ENCODE data around the gene PAFAH1B2.

The PAFAH1B2 gene

DNA sequence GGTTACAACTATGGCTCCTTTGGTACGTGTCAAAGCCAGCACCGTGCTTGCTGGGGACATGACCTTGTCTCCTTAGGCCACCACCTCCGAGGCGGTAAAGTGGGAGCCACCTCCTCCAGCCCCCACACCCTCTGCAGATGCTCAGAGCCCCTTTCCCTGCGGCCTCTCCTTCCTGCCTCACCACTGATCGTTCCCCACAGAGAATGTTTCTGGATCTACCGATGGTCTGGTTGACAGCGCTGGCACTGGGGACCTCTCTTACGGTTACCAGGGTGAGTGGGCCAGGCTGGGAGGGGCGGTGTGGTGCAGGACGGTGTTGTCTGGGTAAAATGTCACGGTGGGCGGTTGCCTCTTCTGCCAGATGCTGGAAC is 43.3 kb downstream of the PAFAH1B2 start:
- DNase-seq, result no peak

DNA sequence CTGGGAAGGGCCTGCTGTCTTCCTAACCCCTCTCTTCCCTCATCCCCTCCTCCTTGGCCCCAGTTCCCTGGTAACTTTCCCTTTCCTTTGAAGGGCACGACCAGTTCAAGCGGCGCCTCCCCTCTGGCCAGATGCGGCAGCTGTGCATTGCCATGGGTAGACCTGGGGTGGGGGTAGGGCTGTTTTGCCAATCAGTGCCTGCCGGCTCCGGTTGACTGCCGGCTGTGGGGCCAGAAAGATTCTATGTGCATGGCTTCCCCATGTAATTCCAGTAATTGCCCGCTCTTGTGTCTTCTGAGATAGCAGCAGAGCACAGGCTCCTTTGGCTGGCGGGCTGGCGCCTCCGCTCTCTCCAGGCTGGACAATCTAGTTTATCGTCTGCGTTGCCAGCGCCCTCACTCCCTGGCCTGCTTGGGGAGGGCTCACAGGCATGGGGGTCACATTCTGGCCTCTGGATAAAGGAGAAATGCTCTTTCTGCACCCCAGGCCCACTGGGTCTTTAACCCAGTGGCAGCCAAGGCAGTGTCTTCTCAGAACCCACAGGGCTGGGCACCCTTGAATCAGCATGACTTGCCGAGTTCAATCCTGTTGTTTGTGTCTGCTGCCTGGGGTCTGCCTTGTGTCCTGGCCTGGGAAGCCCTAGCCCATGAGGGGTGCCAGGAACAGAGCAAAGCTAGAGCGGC is 43.9 kb downstream of the PAFAH1B2 start:
- no peak for DNase-seq

GRCh38 chr11:117188620-117189081 is 44.6 kb downstream of the PAFAH1B2 start:
- DNase-seq, result no peak

GRCh38 chr11:117189191-117189940 is 45.3 kb downstream of the PAFAH1B2 start:
- DNase-seq, result peak in 1 of 51 donors; percentile 22

DNA sequence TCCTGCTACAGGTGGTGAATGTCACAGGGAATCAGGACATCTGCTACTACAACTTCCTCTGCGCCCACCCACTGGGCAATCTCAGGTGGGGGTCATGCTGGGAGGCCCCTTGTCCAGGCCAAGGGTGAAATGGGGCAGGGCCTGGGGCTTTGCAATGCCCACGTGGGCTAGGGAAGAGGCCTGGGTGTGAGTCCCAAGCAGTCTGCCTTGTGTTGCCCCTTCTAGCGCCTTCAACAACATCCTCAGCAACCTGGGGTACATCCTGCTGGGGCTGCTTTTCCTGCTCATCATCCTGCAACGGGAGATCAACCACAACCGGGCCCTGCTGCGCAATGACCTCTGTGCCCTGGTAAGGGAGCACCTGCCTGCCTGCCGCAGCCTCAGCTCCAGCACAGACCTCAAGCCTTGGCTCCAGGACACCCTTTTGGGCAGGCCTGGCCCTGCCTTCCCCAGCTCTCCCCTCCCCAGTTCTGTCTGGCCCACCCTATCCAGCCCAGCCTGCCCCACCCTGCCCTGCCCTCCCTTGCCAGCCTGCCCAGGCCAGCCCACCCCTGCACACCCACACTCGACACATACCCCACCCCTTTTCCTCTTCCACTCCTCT is 46.0 kb downstream of the PAFAH1B2 start:
- DNase-seq, result no peak

GRCh38 chr11:117191680-117192400 is 47.8 kb downstream of the PAFAH1B2 start:
- DNase-seq, result no peak

GRCh38 chr11:117192401-117192875 is 48.4 kb downstream of the PAFAH1B2 start:
- DNase-seq, result no peak

GRCh38 chr11:117193130-117194020 is 49.3 kb downstream of the PAFAH1B2 start:
- DNase-seq, result no peak

DNA sequence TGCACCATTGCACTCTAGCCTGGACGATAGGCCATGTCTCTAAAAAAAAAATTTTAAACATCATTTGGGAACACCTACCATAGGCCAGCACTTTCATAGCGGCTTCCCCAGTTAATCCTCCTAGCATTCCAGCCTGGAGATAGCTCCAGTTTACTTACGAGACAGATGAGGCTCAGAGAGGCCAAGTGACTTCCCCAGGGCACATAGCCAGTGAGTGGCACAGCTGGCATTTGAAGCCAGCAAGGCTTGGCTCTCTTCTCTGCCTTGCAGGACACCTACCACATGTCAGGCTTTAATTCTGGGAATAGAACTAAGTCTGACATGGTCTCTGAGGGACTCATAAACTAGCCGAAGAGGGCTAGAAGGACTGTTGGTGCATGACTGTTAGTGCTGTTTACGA is 50.2 kb downstream of the PAFAH1B2 start:
- DNase-seq, result no peak

DNA sequence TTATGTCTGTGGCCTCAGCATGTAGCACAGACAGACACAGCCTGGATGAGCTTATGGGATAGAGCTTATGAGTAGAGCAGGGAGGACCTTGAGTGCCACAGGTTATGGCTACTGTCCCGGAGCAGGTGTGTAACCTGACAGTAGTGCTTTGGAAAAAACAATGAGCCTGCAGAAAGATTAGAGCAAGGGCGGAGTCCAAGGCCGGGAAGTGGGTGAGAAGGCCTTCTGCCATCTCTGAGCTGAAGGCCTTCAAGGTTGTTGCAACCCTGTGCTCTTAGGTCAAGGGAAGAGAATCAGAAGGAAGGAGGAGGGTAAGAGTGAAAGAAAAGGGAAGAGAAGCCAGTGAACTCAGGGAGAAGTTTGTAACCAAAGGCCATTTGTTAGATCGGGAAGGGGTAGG is 51.2 kb downstream of the PAFAH1B2 start:
- no peak for DNase-seq

- no peak for DNase-seq
Observed at GRCh38 chr11:117195761-117196160, 51.7 kb downstream of the PAFAH1B2 start.

DNA sequence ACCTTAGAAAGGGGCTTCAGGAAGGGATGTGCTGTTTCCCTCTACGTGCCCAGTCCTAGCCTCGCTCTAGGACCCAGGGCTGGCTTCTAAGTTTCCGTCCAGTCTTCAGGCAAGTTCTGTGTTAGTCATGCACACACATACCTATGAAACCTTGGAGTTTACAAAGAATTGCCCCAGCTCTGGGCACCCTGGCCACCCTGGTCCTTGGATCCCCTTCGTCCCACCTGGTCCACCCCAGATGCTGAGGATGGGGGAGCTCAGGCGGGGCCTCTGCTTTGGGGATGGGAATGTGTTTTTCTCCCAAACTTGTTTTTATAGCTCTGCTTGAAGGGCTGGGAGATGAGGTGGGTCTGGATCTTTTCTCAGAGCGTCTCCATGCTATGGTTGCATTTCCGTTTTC is 52.9 kb downstream of the PAFAH1B2 start:
- no peak for DNase-seq

GRCh38 chr11:117197516-117198456 is 53.7 kb downstream of the PAFAH1B2 start:
- DNase-seq, result no peak

DNA sequence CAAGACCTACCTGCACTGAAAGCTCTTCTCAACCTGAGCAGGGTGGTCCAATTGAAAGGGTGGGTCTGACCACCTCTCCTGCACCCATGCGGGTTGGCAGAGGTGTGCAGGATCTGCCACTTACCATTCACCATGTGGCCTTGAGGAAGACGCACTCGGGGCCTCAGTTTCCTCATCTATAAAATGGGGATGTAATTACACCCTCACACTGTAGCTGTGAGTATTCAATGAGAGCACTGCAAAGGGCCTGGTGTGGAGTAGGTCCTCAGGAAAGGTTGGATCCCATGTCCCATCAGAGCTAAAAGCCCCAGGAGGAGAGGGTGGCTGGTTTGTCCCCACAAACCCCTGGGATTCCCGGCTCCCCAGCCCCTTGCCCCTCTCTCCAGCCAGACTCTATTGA is 54.5 kb downstream of the PAFAH1B2 start:
- no peak for DNase-seq

GRCh38 chr11:117199053-117199915 is 55.2 kb downstream of the PAFAH1B2 start, which contains the start of gene TAGLN:
Gene TAGLN (plus strand): TSS chr11:117199370. CDS start chr11:117203014, 3,644 bp downstream.
- DNase-seq, result no peak

GRCh38 chr11:117199916-117200812 is 56.1 kb downstream of the PAFAH1B2 start:
- DNase-seq, result no peak

Measured in hypothalamus (tissue), 51 donors.